Neutrophil (primary cell): ENCODE results near the gene SF3B4.
"Not testable (repeated sequence)": the region's sequence is repeated elsewhere in the genome, so short reads cannot be mapped to it uniquely, and the experiment has no call there.

ENCODE experiments used
- H3K27ac ChIP-seq: fragments of 200-600 bp; sonication (generic); 2 replicates; pipeline ENCODE4 v1.5.1; 2016; ENCODE audit warnings: mild to moderate bottlenecking, moderate library complexity
- H3K27me3 ChIP-seq: fragments of 200-600 bp; sonication (generic); 2 replicates; pipeline ENCODE4 v1.6.0; 2016; ENCODE audit warnings: mild to moderate bottlenecking
- H3K36me3 ChIP-seq: fragments of 200-600 bp; sonication (generic); 2 replicates; pipeline ENCODE4 v1.5.1; 2017
- H3K4me1 ChIP-seq, 2 experiments: fragments of 200-600 bp in 1 of 2; sonication (generic) in 1 of 2; 1 replicate in 1 of 2; 2 replicates in 1 of 2; pipeline versions ENCODE4 v1.5.1 to v1.6.1; 2013 to 2016; ENCODE audit warnings: low read depth in 1 of 2, low read length in 1 of 2, mild to moderate bottlenecking in 1 of 2, moderate library complexity in 1 of 2; ENCODE audit not compliant: control insufficient read depth in 1 of 2, insufficient read depth in 1 of 2
- H3K4me3 ChIP-seq, 2 experiments: fragments of 200-600 bp in 1 of 2; sonication (generic) in 1 of 2; 1 replicate in 1 of 2; 2 replicates in 1 of 2; pipeline ENCODE4 v1.5.1; 2013 to 2016; ENCODE audit warnings: low read depth in 1 of 2, low read length in 1 of 2, mild to moderate bottlenecking in 1 of 2, moderate library complexity in 1 of 2
- H3K9me3 ChIP-seq: fragments of 200-600 bp; sonication (generic); 2 replicates; pipeline ENCODE4 v1.5.1; 2016
- CTCF ChIP-seq: fragments of 200-600 bp; sonication (generic); IDR thresholded peaks from 2 replicates; pipeline ENCODE4 v1.5.1; 2016; ENCODE audit warnings: antibody characterized with exemption

SF3B4 gene

GRCh38 chr1:149949911-149950310 lies 22.3 kb upstream of the SF3B4 start:
- Histone ChIP-seq H3K4me1 (no peaks in the 10 kb centered on the region), H3K27me3 (peaks cover 28% of the 10 kb centered on the region), H3K9me3 (no peaks in the 10 kb centered on the region), H3K27ac (no peak overlapping the region), H3K36me3 (no peaks in the 10 kb centered on the region), H3K4me3 (no peak overlapping the region)
- TF ChIP-seq CTCF, result no peak

GRCh38 chr1:149945206-149945605 lies 17.6 kb upstream of the SF3B4 start:
- TF ChIP-seq CTCF, result no peak
- H3K4me1 ChIP-seq, result no peaks in the 10 kb centered on the region
- H3K9me3 ChIP-seq, result no peaks in the 10 kb centered on the region
- no peak overlapping the region for H3K4me3 ChIP-seq
- no peaks in the 10 kb centered on the region for H3K36me3 ChIP-seq
- H3K27ac ChIP-seq, result no peak overlapping the region
- H3K27me3 ChIP-seq, result peaks cover 47% of the 10 kb centered on the region

GRCh38 chr1:149942885-149943284 lies 15.3 kb upstream of the SF3B4 start:
- H3K27me3 ChIP-seq, result peaks cover 41% of the 10 kb centered on the region
- H3K4me3 ChIP-seq, result no peak overlapping the region
- H3K4me1 ChIP-seq, result no peaks in the 10 kb centered on the region
- no peaks in the 10 kb centered on the region for H3K9me3 ChIP-seq
- no peak overlapping the region for H3K27ac ChIP-seq
- H3K36me3 ChIP-seq, result no peaks in the 10 kb centered on the region
- no peak for TF ChIP-seq CTCF

GRCh38 chr1:149942207-149942606 lies 14.6 kb upstream of the SF3B4 start:
- H3K4me1 ChIP-seq, result no peaks in the 10 kb centered on the region
- H3K27ac ChIP-seq, result no peak overlapping the region

GRCh38 chr1:149940427-149940826 lies 12.8 kb upstream of the SF3B4 start:
- no peaks in the 10 kb centered on the region for H3K36me3 ChIP-seq
- no peaks in the 10 kb centered on the region for H3K9me3 ChIP-seq
- peaks cover 35% of the 10 kb centered on the region for H3K27me3 ChIP-seq
- no peak overlapping the region for H3K4me3 ChIP-seq
- H3K27ac ChIP-seq, result no peak overlapping the region
- TF ChIP-seq CTCF, result no peak
- no peaks in the 10 kb centered on the region for H3K4me1 ChIP-seq

More at GRCh38 chr1:149942207-149942606, 14.6 kb upstream of the SF3B4 start:
- Histone ChIP-seq H3K9me3 (no peaks in the 10 kb centered on the region), H3K36me3 (no peaks in the 10 kb centered on the region), H3K4me3 (no peak overlapping the region), H3K27me3 (peaks cover 36% of the 10 kb centered on the region)
- no peak for TF ChIP-seq CTCF

- not testable (repeated sequence) for H3K27ac ChIP-seq, H3K4me1 ChIP-seq, H3K4me3 ChIP-seq
Measured at GRCh38 chr1:149938668-149939003, 11.0 kb upstream of the SF3B4 start.

More at GRCh38 chr1:149938668-149939003, 11.0 kb upstream of the SF3B4 start:
- H3K27me3 ChIP-seq, result peaks cover 25% of the 10 kb centered on the region
- H3K9me3 ChIP-seq, H3K36me3 ChIP-seq: not testable (repeated sequence)
